HG02798 (cell line): Measurements from ENCODE around the gene TM4SF18.

ENCODE experiments used
- ATAC-seq: cut with Tn5 transposase; IDR thresholded peaks from one replicate; pipeline ENCODE4 v1.9.1; 2021; ENCODE audit warnings: mild to moderate bottlenecking; ENCODE audit not compliant: unreplicated experiment, poor library complexity

Gene TM4SF18

GRCh38 chr3:149331396-149331795 is 2.0 kb downstream of the TM4SF18 start:
- no peak for ATAC-seq

DNA sequence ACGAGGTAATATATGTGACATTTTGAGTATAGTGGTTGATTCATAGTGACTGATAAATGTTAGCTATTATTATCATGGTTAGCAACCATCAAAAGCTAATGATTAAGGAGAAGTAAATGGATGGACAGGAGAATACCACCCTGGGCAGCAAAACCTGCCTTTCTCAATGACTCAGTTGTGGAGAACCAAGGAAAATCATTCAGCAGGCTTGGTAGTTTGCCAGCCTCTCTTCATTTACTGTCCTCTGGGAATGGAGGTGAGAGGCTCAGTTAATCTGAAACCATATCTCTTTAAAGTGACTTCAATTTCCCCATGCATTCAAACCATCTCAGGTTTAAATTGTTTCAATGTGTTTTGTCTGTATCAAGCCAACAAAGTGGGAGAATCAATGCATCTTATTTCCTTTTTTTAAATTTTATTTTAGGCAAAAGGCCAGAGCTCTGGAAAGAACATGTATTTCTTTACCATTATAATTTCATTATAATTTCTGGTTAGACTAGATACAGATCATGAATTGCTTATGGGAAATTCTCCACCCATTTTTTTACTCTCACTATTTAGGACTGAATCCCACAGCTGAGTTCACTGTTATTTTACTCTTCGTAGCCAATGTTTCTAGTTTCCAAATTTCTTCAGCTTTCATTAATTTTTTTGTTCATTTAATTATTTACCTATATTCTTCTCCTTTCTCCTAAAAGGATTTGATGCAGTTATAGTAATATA is 2.7 kb downstream of the TM4SF18 start:
- ATAC-seq, result no peak

- ATAC-seq, result no peak
Measured at GRCh38 chr3:149327156-149327555, 6.3 kb downstream of the TM4SF18 start.

- ATAC-seq, result no peak
Measured at GRCh38 chr3:149325581-149325980, 7.9 kb downstream of the TM4SF18 start.

- ATAC-seq, result no peak
Measured at GRCh38 chr3:149324332-149324731, 9.1 kb downstream of the TM4SF18 start.

DNA sequence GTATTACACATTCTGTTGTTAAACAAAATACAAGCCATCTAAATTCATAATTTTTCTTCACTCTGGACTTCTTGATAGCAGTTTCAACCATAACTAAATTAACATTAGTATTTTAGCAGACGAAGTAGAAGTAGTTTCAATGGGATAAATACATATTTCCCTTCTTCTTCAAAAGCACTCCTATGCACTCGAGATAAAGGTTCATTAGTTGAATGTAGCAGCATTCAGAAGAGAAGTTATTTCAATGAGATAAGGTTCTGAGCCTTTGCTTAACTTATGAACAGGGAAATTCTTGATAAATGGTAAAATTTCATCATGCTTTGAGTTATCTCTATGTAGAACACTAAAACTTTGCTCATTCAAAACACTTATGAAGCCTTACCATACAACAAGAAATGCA is 11.8 kb downstream of the TM4SF18 start:
- ATAC-seq, result no peak

DNA sequence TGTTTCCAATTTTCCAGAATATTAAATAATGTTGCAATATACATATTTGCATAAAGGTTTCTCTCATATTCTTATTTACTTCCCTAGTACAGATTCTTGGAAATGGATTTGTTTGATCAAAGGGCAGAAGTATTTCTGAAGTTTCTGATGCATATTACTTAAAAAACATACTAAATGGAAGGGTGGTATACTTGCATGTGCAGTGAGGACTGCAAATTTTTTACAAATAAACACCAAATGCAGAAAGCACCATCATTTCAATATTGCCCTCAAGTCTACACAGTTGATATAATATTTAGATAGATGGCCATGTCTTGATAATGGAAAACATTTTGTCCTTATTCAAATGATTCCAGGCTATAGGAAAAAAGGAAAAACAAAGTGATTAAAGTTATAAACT is 12.3 kb downstream of the TM4SF18 start:
- ATAC-seq, result no peak

DNA sequence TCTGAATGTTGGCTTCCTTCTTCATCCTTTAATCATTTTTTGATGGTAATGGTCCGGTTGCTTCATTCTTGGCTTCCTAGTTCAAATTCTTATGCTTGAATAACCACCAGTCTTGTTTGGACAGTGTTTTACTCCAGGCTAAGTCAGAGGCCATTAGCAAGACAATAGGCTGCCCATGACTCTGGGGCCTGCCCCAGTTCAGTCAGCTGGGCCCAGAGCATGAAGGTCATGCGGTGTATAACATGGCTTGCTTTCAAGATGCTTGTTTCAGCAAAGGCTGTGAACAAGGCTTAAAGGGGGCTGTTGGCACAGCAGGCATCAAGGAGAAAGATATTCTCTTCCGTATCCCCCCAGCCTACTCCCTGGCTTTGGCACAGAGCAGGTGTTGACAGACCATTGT is 13.7 kb downstream of the TM4SF18 start:
- ATAC-seq, result no peak

- no peak for ATAC-seq
Measured at GRCh38 chr3:149317072-149317471, 16.4 kb downstream of the TM4SF18 start.

DNA sequence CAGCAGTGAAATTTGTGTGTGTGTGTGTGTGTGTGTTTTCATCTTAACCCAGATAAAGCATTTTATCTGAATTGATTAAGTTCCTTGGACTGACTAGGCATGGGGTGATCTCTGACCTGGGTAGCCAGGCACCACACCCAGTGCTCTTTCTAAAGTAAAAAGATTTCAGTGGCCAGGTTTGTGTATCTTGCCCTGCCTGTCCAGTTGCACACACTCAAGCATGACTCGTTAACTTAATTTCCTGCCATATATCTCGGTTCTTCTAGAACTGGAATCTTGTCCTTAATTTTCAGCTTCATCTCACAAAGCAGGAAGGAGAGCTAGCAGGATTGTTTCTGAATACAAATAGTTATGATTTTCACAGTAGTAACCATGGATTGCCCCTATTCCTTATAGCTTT is 17.0 kb downstream of the TM4SF18 start:
- no peak for ATAC-seq

DNA sequence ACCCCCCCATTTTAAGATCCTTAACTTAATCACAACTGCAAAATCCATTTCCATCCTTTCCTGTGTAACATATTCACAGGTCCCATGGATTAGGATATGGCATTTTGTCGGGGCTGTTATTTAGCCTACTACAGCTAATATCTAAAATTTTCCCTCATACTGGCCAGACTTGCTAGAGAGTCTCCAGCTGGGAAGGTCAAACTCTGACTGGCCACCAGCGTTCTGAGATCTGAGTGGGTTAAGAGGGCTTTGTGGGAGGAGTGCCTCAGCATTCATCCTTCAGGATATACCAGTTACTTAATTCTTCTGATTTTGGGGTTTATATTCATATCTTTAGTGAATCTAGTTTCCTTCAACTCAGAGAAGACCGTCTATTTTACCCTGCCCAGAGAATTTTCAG is 17.7 kb downstream of the TM4SF18 start:
- ATAC-seq, result no peak

DNA sequence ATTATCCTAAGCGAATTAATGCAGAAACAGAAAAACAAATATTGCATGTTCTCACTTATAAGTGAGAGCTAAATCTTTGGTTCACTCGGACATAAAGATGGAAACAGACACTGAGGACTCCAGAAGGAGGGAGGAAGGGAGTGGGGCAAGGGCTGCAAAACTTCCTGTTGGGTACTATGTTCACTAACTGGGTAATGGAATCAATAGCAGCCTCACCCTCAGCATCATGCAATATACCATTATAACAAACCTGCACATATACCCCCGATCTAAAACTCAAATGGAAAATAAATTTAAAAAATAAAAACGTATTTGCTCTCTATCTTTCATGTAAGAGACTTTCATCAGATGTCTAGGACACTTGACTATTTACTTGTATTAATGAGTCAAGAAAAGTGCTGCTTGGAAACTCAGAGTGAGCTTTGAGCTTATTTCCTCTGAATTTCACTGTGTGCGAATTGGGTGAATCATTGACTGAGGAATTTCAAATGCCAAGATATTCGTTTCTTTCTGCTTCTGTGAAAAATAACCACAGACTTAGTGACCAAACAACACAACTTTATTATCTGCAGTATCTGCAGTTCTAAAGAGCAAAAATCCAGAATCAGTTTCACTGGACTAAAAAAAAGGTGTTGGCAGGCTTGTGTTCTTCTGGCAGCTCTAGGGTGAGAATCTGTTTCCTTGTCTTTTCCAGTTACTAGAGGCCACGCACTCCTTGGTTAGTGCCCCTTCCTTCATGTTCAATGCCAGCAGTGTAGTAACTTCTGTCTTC is 18.4 kb downstream of the TM4SF18 start:
- no peak for ATAC-seq

- ATAC-seq, result no peak
Measured at GRCh38 chr3:149313542-149313941, 19.9 kb downstream of the TM4SF18 start.

GRCh38 chr3:149310796-149311534 is 22.5 kb downstream of the TM4SF18 start:
- no peak for ATAC-seq

DNA sequence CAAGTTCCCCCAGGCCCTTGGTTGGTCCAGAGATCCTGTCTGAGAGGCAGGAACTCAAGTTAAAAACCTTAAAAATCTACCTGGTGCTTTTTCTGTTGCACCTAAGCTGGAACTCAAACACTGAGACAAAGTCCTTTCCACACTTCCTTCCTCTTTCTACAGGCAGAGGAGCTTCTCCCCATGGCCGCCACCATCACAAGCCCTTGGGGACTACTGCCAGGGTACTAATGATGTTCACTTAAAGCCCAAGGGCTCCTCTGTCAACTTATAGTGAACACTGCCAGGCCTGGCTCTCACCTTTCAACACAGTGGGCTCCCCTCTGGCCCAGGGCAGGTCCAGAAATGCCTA is 26.0 kb downstream of the TM4SF18 start:
- ATAC-seq, result no peak

GRCh38 chr3:149306751-149307434 is 26.5 kb downstream of the TM4SF18 start:
- no peak for ATAC-seq

- no peak for ATAC-seq
Measured at GRCh38 chr3:149305376-149305775, 28.1 kb downstream of the TM4SF18 start.

GRCh38 chr3:149299938-149300801 is 33.3 kb downstream of the TM4SF18 start:
- ATAC-seq, result peak; percentile 65

GRCh38 chr3:149296972-149297371 is 36.5 kb downstream of the TM4SF18 start:
- no peak for ATAC-seq

- ATAC-seq, result no peak
Measured at GRCh38 chr3:149292666-149293065, 40.8 kb downstream of the TM4SF18 start.
